GM12878 (cell line): ENCODE results near the gene TPP2. TPM values are rescaled to one million over a fixed set of nuclear protein-coding genes. Genes with fewer than 3 reads are reported as not detected.

Experiments
- ATAC-seq: fragments of 200-7000 bp; cut with Tn5 transposase; 3 replicates; pipeline ENCODE4 v1.9.1; 2020; ENCODE audit warnings: mild to moderate bottlenecking, moderate library complexity
- BruUV-seq: library from RNA; stranded (reverse); fragments of 400-500 nt; replicated peaks from 2 replicates; lab custom pipeline; 2021; lab: Mats Ljungman, UMichigan
- CTCF ChIA-PET: fragments of 300-600 bp; sonication (Branson Sonifier 250); formaldehyde crosslinking; extraction: SDS; loops from one replicate; lab custom pipeline; 2021; ENCODE audit warnings: inconsistent platforms; lab: Yijun Ruan, JAX
- POLR2A ChIA-PET: fragments of 350-600 bp; formaldehyde crosslinking; extraction: SDS; loops from one replicate; lab custom pipeline; 2021; ENCODE audit warnings: inconsistent platforms; lab: Charles Lee
- RAD21 ChIA-PET: fragments of 300-600 bp; sonication (Branson Sonifier 250); formaldehyde crosslinking; loops from one replicate; lab custom pipeline; 2023; ENCODE audit warnings: antibody characterized with exemption; ENCODE audit not compliant: unreplicated experiment; lab: Charles Lee
- SMC1A ChIA-PET: fragments of 300-600 bp; sonication (Branson Sonifier 250); formaldehyde crosslinking; loops from one replicate; lab custom pipeline; 2023; ENCODE audit not compliant: unreplicated experiment, uncharacterized antibody; lab: Charles Lee
- DNase-seq: peaks from one replicate; pipeline ENCODE4 v3.0.0-alpha.2; 2011; ENCODE audit warnings: low read depth, low spot score
- FAIRE-seq: peaks from 3 replicates; lab custom pipeline; 2011; peaks lifted over from hg19 to GRCh38; lab: Jason Lieb, UNC
- H2AFZ ChIP-seq: 2 replicates; pipeline ENCODE4 v1.6.0; 2011; ENCODE audit warnings: low read depth, low read length, control low read depth; ENCODE audit not compliant: control insufficient read depth
- H3K27ac ChIP-seq: 2 replicates; pipeline ENCODE4 v1.5.1; 2011; ENCODE audit warnings: control low read depth; ENCODE audit not compliant: control insufficient read depth, insufficient read depth
- H3K27me3 ChIP-seq, 2 experiments: replicated peaks in 1 of 2; 2 replicates each; pipeline versions ENCODE4 v1.6.0 to v1.6.1; 2011; ENCODE audit warnings: low read length in 1 of 2; ENCODE audit not compliant: control insufficient read depth in 2 of 2, insufficient read depth in 2 of 2
- H3K36me3 ChIP-seq, 2 experiments: 2 replicates each; pipeline ENCODE4 v1.5.1; 2011; ENCODE audit warnings: low read length in 1 of 2; ENCODE audit not compliant: control insufficient read depth in 2 of 2, insufficient read depth in 2 of 2
- H3K4me1 ChIP-seq: 2 replicates; pipeline ENCODE4 v1.6.1; 2011; ENCODE audit warnings: mild to moderate bottlenecking, low read length, moderate library complexity, mixed read lengths; ENCODE audit not compliant: control insufficient read depth, insufficient read depth
- H3K4me2 ChIP-seq: 2 replicates; pipeline ENCODE4 v1.6.0; 2011; ENCODE audit warnings: control low read depth; ENCODE audit not compliant: control insufficient read depth, insufficient read depth
- H3K4me3 ChIP-seq: fragments of 200-600 bp; sonication (generic); 2 replicates; pipeline ENCODE4 v1.5.1; 2016
- H3K79me2 ChIP-seq: 2 replicates; pipeline ENCODE4 v1.6.0; 2011; ENCODE audit warnings: low read length; ENCODE audit not compliant: control insufficient read depth, insufficient read depth
- H3K9ac ChIP-seq: 2 replicates; pipeline ENCODE4 v1.8.0; 2011; ENCODE audit warnings: low read length, control low read depth, mixed read lengths; ENCODE audit not compliant: control insufficient read depth, insufficient read depth
- H3K9me3 ChIP-seq: replicated peaks from 3 replicates; pipeline ENCODE4 v1.5.1; 2011; ENCODE audit warnings: mild to moderate bottlenecking, low read length; ENCODE audit not compliant: control insufficient read depth, insufficient read depth
- H4K20me1 ChIP-seq: 2 replicates; pipeline ENCODE4 v1.6.0; 2011; ENCODE audit not compliant: control insufficient read depth, insufficient read depth
- BHLHE40 ChIP-seq, 2 experiments: fragments of 450-650 bp in 1 of 2; IDR thresholded peaks; 2 replicates each; pipeline ENCODE4 v1.6.1; 2011 to 2017; ENCODE audit warnings: low read depth in 2 of 2, borderline replicate concordance in 1 of 2, improper control_type of control experiment in 1 of 2, low read length in 1 of 2, mild to moderate bottlenecking in 1 of 2
- ELK1 ChIP-seq: IDR thresholded peaks from 2 replicates; pipeline ENCODE4 v1.6.1; 2012; ENCODE audit warnings: low read depth, low read length, improper control_type of control experiment
- FOXM1 ChIP-seq: IDR thresholded peaks from 2 replicates; pipeline ENCODE4 v1.6.1; 2012; ENCODE audit warnings: low read depth, mild to moderate bottlenecking, inconsistent platforms, low read length, moderate library complexity
- MEF2A ChIP-seq: IDR thresholded peaks from 2 replicates; pipeline ENCODE4 v1.6.1; 2011; ENCODE audit warnings: low read depth, mild to moderate bottlenecking, low read length, moderate library complexity; ENCODE audit not compliant: insufficient read depth
- NFYB ChIP-seq: IDR thresholded peaks from 2 replicates; pipeline ENCODE4 v1.6.1; 2011; ENCODE audit warnings: low read depth, mild to moderate bottlenecking, low read length, improper control_type of control experiment, moderate library complexity; ENCODE audit not compliant: insufficient read depth
- RELA ChIP-seq: fragments of 450-650 bp; IDR thresholded peaks from 2 replicates; pipeline ENCODE4 v1.8.0; 2014; ENCODE audit warnings: borderline replicate concordance; ENCODE audit not compliant: partially characterized antibody
- TCF7 ChIP-seq: IDR thresholded peaks from 2 replicates; pipeline ENCODE4 v1.6.1; 2014; ENCODE audit warnings: antibody characterized with exemption, borderline replicate concordance
- ZNF274 ChIP-seq: IDR thresholded peaks from one replicate; pipeline ENCODE4 v1.8.0; 2011; ENCODE audit not compliant: insufficient read length, insufficient read depth
- ZNF592 ChIP-seq: fragments of 450-650 bp; IDR thresholded peaks from 2 replicates; pipeline ENCODE4 v1.6.1; 2017; ENCODE audit warnings: mild to moderate bottlenecking, moderate library complexity
- WGBS: methylation state at CpG from one replicate; pipeline ENCODE4 v1.1.6; 2016; ENCODE audit warnings: low lambda C conversion rate; ENCODE audit not compliant: insufficient replicate concordance, insufficient coverage; ENCODE audit errors: missing lambda C conversion rate; 5-methylcytosine and 5-hydroxymethylcytosine counted together
- in situ Hi-C: fragments of 300-500 bp; cut with MboI; formaldehyde crosslinking; loops from 9 replicates; pipeline ENCODE4 v1.14.3; 2018; ENCODE audit warnings: mixed read lengths
- intact Hi-C: fragments of 100-400 bp; cut with micrococcal nuclease; formaldehyde crosslinking; loops from one replicate; pipeline ENCODE4 v1.14.2; 2022; ENCODE audit not compliant: unreplicated experiment
- polyA plus RNA-seq, 11 experiments: library from polyadenylated mRNA; depleted of rRNA in 4 of 11; unstranded in 6 of 11; stranded (reverse) in 5 of 11; fragments of >200 nt; fragmentation: Nextera tagmentation in 4 of 11; fragmentation: Illumina TruSeq in 1 of 11; extraction: Ambion mirVana in 4 of 11; extraction: Trizol in 1 of 11; gene quantifications; 1 replicate in 1 of 11; 2 replicates in 10 of 11; pipeline versions ENCODE4 v1.2.1 to v1.2.3, GENCODE V29; 2011 to 2016; ENCODE audit warnings: inconsistent platforms in 2 of 11, missing spikeins in 2 of 11, low read depth in 1 of 11
- total RNA-seq, 4 experiments: library from RNA; depleted of rRNA in 3 of 4; stranded (reverse); fragments of >200 nt in 3 of 4; fragmentation: Illumina TruSeq in 1 of 4; extraction: Trizol in 1 of 4; gene quantifications; 2 replicates each; pipeline versions ENCODE4 v1.2.1 to v1.2.3, GENCODE V29; 2013 to 2021
- TF ChIP-seq, protein P1 (sequence below): fragments of 450-650 bp; conservative IDR thresholded peaks from 2 replicates; pipeline ENCODE4 v1.6.1; 2017; ENCODE audit warnings: mild to moderate bottlenecking, moderate library complexity
- TF ChIP-seq, protein P2 (sequence below): IDR thresholded peaks from 2 replicates; pipeline ENCODE4 v1.6.1; 2012; ENCODE audit warnings: mild to moderate bottlenecking, low read depth, low read length

The TPP2 gene
- total and polyA plus RNA-seq, 10 of the 15 experiments (the other 5 are each of a cell fraction or from before 2014, with no cell fraction given) = 18.4 to 82.3 (median 55.4) TPM

DNA sequence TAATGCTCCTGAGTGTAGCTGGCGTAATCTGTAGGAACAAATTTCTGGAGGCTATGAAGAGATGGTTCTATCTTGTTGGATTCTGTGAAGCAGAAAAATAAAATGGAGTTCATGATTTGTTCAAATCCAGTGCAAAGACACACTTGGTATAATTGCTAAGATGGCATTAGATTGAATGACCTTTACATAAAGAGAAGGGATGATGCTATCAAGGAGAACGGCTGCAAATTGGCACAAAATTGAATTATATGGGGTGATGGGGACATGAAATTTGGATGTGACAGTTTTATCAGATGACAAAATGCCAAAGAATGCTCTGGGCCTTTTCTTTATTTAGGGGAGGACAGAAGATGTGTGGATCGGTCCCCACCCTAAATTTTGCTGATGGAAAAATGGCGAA, 94.1 kb downstream of the TPP2 start:
- Histone ChIP-seq H3K4me2 (no peak overlapping the region), H3K27me3 (peaks cover 0 to 6% of the 10 kb centered on the region in 2 experiments; a peak in 3 of 4 replicates), H4K20me1 (no peaks in the 10 kb centered on the region), H3K4me3 (no peak overlapping the region), H3K36me3 (no peaks in the 10 kb centered on the region), H2AFZ (no peak overlapping the region), H3K27ac (no peak overlapping the region), H3K4me1 (no peaks in the 10 kb centered on the region), H3K9ac (no peak overlapping the region), H3K79me2 (no peaks in the 10 kb centered on the region), H3K9me3 (no peaks in the 10 kb centered on the region)
- intact Hi-C loops (no loop called here), in situ Hi-C loops (no loop called here)
- TF ChIP-seq MEF2A = no peak
- no peak for TF ChIP-seq RELA
- TF ChIP-seq ZNF592 = no peak
- no peak for TF ChIP-seq TCF7
- no peak for TF ChIP-seq BHLHE40 (IDR thresholded peaks at IDR 0.05; ENCODE audit: borderline replicate concordance in 1 of 2, low read depth in 2 of 2, low read length in 1 of 2)
- TF ChIP-seq, protein P1, sequence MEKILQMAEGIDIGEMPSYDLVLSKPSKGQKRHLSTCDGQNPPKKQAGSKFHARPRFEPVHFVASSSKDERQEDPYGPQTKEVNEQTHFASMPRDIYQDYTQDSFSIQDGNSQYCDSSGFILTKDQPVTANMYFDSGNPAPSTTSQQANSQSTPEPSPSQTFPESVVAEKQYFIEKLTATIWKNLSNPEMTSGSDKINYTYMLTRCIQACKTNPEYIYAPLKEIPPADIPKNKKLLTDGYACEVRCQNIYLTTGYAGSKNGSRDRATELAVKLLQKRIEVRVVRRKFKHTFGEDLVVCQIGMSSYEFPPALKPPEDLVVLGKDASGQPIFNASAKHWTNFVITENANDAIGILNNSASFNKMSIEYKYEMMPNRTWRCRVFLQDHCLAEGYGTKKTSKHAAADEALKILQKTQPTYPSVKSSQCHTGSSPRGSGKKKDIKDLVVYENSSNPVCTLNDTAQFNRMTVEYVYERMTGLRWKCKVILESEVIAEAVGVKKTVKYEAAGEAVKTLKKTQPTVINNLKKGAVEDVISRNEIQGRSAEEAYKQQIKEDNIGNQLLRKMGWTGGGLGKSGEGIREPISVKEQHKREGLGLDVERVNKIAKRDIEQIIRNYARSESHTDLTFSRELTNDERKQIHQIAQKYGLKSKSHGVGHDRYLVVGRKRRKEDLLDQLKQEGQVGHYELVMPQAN = no peak
- no peak for TF ChIP-seq ELK1
- no peak for TF ChIP-seq FOXM1
- no peak for TF ChIP-seq NFYB
- TF ChIP-seq, protein P2, sequence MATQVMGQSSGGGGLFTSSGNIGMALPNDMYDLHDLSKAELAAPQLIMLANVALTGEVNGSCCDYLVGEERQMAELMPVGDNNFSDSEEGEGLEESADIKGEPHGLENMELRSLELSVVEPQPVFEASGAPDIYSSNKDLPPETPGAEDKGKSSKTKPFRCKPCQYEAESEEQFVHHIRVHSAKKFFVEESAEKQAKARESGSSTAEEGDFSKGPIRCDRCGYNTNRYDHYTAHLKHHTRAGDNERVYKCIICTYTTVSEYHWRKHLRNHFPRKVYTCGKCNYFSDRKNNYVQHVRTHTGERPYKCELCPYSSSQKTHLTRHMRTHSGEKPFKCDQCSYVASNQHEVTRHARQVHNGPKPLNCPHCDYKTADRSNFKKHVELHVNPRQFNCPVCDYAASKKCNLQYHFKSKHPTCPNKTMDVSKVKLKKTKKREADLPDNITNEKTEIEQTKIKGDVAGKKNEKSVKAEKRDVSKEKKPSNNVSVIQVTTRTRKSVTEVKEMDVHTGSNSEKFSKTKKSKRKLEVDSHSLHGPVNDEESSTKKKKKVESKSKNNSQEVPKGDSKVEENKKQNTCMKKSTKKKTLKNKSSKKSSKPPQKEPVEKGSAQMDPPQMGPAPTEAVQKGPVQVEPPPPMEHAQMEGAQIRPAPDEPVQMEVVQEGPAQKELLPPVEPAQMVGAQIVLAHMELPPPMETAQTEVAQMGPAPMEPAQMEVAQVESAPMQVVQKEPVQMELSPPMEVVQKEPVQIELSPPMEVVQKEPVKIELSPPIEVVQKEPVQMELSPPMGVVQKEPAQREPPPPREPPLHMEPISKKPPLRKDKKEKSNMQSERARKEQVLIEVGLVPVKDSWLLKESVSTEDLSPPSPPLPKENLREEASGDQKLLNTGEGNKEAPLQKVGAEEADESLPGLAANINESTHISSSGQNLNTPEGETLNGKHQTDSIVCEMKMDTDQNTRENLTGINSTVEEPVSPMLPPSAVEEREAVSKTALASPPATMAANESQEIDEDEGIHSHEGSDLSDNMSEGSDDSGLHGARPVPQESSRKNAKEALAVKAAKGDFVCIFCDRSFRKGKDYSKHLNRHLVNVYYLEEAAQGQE = no peak
- no peak for TF ChIP-seq ZNF274
- no peak for FAIRE-seq
- CTCF ChIA-PET = no interaction called here
- SMC1A ChIA-PET = no interaction called here
- RAD21 ChIA-PET = interaction anchor here (0.7 kb wide), 1 partner anchor 16 kb away, joined by 3 read pairs; no protein-coding TSS in a partner anchor
- 50% methylated on average over 4 of the region's 4 CpGs for WGBS
- no peak for ATAC-seq
- no peak for DNase-seq
- no TSS peak for BruUV-seq
- POLR2A ChIA-PET = no interaction called here
